ENCODE data around the gene CLDN22.

DNA sequence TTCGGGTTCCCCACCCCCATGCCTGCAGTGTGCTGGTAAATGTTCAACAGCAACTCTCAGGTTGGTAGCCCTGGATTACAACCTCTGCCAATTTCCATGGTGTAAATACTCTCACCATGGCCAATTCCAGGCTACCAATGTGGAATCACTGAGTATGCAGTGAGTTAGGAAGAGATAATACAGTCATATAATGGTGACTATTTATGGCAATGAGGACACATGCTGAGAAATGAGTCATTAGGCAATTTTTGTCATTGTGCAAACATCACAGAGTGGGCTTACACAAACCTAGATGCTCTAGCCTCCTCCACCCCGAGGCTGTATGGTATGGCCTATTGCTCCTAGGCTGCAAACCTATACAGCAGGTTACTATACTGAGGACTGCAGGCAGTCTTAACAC lies 6.8 kb upstream of the CLDN22 start:
- TF ChIP-seq, protein P1, sequence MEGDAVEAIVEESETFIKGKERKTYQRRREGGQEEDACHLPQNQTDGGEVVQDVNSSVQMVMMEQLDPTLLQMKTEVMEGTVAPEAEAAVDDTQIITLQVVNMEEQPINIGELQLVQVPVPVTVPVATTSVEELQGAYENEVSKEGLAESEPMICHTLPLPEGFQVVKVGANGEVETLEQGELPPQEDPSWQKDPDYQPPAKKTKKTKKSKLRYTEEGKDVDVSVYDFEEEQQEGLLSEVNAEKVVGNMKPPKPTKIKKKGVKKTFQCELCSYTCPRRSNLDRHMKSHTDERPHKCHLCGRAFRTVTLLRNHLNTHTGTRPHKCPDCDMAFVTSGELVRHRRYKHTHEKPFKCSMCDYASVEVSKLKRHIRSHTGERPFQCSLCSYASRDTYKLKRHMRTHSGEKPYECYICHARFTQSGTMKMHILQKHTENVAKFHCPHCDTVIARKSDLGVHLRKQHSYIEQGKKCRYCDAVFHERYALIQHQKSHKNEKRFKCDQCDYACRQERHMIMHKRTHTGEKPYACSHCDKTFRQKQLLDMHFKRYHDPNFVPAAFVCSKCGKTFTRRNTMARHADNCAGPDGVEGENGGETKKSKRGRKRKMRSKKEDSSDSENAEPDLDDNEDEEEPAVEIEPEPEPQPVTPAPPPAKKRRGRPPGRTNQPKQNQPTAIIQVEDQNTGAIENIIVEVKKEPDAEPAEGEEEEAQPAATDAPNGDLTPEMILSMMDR (IDR thresholded peaks at IDR 0.05): no peak
- no peak for TF ChIP-seq POLR2A (IDR thresholded peaks at IDR 0.05)

Measured in lower leg skin (tissue), 3 donors.